Nasal cavity respiratory epithelium epithelial cell of viscerocranial mucosa (primary cell): ENCODE measurements around the gene ENAH. TPM values are rescaled to one million over a fixed set of nuclear protein-coding genes. Genes with fewer than 3 reads are reported as not detected.

Source experiments
- total RNA-seq: library from RNA; depleted of rRNA; stranded (reverse); fragments of >200 nt; gene quantifications from 2 replicates; pipeline ENCODE4 v1.2.3, GENCODE V29; 2014

Gene ENAH
- 65.6 and 197 TPM in 2 replicates for total RNA-seq

GRCh38 chr1:225652729-225653462, at the start of gene ENAH:
ENAH (minus strand) TSS chr1:225653123; CDS start chr1:225652690, 433 bp downstream.

Other genes starting within 250 kb of the ENAH start
- 28.6 and 36.2 TPM in 2 replicates for gene LBR, start 225.1 kb downstream of the ENAH start, total RNA-seq
- 192 and 219 TPM in 2 replicates for gene SRP9, start 124.7 kb upstream of the ENAH start, total RNA-seq
- 6.5 and 40.4 TPM in 2 replicates for gene EPHX1, start 157.0 kb upstream of the ENAH start, total RNA-seq
- gene TMEM63A, start 229.3 kb upstream of the ENAH start, total RNA-seq, result 4.4 and 14.7 TPM in 2 replicates
- not detected in 2 replicates for gene LEFTY1, start 236.0 kb upstream of the ENAH start, total RNA-seq